GM12892 (cell line): Measurements from ENCODE around the gene PLCL1.

Source experiments
- DNase-seq: peaks from one replicate; pipeline ENCODE4 v3.0.0; 2011; ENCODE audit not compliant: insufficient read length
- FAIRE-seq: peaks from 2 replicates; lab custom pipeline; 2011; peaks lifted over from hg19 to GRCh38; lab: Jason Lieb, UNC
- POLR2A ChIP-seq: IDR thresholded peaks from 2 replicates; pipeline ENCODE4 v1.6.1; 2011; ENCODE audit warnings: low read depth, low read length, control low read depth
- POLR2AphosphoS5 ChIP-seq: IDR thresholded peaks from 2 replicates; pipeline ENCODE4 v1.6.1; 2011; ENCODE audit warnings: low read depth, low read length, control low read depth
- TAF1 ChIP-seq: IDR thresholded peaks from 2 replicates; pipeline ENCODE4 v1.6.1; 2011; ENCODE audit warnings: low read depth, mild to moderate bottlenecking, control low read depth, low read length, borderline replicate concordance

PLCL1 gene

DNA sequence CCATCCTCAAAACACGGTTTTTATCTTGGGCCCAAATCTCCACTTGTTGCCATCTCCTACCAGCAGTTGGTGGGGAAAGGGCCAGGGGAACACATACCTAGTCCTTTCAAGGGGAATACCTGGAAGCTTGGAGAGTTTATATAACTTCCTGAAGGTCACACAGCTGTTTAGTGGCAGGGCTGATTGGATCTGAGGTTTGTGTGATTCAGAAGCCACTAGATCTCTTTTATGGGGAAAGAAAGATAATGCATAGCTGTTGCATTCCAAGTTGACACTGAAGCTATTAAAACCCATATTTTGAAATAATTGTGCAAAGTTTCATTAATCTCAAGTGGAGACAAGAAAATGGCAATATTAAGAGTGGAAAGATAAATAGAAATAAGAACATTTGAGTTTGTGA is 134.2 kb downstream of the PLCL1 start:
- no peak for FAIRE-seq

DNA sequence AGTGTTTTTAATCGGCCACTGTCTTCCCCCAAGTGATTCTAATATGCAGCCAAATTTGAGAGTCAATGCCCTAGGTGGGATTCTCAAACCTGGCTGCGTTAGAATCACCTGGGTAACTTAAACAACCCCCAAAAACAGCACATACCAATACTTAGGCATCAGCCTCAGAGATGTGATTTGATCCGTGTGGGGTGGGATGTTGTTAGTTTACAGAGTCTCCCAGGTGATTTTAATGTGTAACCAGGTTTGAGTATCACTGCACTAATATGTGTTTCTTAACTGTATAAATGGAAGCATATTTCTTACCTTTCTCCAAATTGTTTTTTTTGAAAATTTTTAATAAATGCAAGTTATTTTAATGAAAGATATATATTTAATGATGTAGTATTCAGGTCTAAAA is 135.4 kb downstream of the PLCL1 start:
- no peak for TF ChIP-seq TAF1
- TF ChIP-seq POLR2A, result no peak
- no peak for TF ChIP-seq POLR2AphosphoS5
- no peak for FAIRE-seq
- no peak for DNase-seq

More for the DNA sequence above, 134.2 kb downstream of the PLCL1 start:
- TF ChIP-seq TAF1 (no peak), POLR2A (no peak), POLR2AphosphoS5 (no peak)
- DNase-seq, result no peak

DNA sequence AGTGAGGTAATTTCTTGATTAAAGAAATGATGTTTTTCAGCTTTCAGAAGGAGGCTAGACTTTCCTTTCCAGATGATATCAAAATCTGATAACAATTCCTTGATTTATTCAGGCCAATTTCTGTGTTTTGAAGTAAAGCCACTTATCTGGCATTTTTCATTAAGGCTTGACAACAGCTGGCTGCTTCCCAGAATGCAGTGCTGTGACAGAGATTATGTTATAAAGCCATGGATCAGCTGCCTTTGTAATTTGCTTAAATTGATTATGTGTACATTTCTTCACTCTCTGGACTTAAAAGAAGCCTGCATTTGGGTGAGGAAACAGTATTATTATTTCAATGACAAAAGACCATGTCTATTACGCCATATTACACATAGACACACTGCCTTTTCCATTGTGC is 136.0 kb downstream of the PLCL1 start:
- TF ChIP-seq POLR2A, result no peak
- no peak for TF ChIP-seq TAF1
- TF ChIP-seq POLR2AphosphoS5, result no peak
- no peak for FAIRE-seq

DNA sequence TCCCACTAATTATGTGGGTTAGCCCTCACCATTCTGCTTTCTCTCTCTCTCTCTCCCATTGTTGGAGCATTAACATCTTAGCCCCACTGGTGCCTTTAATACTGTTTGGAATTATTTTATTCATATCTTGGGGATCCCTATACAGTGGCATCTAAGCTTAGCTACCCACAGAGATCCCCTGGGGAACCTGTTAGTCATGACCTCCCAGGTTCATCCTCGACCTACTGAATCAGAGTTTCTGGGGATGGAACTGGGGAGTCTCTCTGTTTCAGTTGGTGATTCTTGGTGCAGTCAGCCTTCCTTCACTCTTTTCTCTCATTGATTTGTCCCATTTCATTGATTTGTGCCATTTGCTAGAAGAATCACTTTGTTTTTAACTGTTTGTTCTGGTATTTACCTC is 137.3 kb downstream of the PLCL1 start:
- no peak for TF ChIP-seq POLR2AphosphoS5
- TF ChIP-seq TAF1, result no peak
- no peak for TF ChIP-seq POLR2A
- DNase-seq (no peak), FAIRE-seq (no peak)

More for the DNA sequence above, 136.0 kb downstream of the PLCL1 start:
- no peak for DNase-seq

DNA sequence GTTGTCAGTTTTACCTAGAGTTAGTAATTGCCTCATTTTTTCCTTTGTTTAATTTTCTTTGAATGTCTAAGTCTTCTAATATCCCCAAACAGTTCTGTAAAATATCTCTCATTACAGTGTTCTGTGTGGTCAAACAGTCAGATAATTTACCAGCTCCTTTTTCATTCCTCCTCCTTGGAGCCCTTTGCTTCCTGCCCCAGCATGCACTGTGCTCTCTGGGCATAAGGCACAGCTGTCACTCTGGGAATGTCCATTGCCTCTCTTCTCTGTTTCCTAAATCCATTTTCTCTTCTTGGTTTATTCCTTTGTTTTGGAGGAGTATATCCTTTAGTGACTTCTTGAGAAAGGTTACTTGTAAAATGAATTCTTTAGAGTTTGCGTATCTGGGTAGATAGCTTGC is 139.3 kb downstream of the PLCL1 start:
- no peak for FAIRE-seq
- DNase-seq, result no peak
- no peak for TF ChIP-seq TAF1
- TF ChIP-seq POLR2A, result no peak
- no peak for TF ChIP-seq POLR2AphosphoS5

DNA sequence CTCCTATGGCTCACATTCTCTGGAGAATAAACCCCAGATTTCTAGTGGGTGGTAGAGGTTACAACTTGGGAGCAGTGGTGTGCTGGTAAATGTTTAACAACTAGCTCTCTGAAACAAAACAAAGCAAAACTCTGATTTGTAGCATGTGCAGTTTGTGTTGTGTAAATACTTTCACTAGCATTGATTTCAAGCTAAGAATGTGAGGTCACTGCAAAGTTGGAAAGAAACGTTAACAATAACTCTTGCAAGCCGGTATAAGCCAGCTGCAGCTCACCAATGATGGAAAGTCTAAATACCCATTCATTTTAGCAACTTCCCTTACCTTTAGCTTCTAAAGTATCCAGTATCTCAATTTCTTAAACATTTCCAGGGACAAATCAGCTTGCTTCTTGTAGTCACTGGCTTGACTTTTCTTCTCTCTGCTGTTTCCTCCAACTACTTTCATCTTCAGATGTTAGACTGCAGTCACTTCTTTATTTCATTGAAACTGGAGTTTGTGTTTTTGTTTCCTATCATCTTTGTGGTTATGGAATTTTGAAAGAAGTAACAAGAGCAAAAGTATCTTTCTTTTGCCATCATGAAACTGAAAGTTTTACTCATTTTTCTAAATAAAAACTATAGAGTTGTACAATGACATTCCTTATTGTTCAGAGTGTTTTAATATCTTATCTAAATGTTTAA is 140.2 kb downstream of the PLCL1 start:
- no peak for TF ChIP-seq POLR2A
- TF ChIP-seq POLR2AphosphoS5, result no peak
- no peak for TF ChIP-seq TAF1
- FAIRE-seq (peak; percentile 40), DNase-seq (no peak)

DNA sequence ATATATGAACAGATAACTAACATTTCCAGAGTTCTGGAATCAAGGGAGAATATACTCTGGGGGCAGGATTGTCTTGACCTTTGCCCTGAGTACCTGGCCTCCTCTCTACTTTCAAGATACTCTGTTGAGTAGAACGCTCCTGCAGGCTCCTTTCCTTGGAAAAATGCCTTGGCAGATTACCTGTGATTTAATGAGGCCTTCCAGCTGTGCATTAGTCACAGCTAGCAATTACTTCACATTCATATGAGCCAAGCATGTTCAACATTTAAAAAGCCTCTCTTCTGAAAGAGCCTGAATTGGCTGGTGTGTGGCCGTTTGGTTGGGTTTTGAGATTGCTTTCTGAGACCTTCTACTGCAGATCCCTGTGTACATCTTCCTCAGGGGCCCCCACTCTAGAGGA is 142.2 kb downstream of the PLCL1 start:
- no peak for TF ChIP-seq POLR2A
- no peak for TF ChIP-seq TAF1
- TF ChIP-seq POLR2AphosphoS5, result no peak
- FAIRE-seq (no peak), DNase-seq (no peak)

DNA sequence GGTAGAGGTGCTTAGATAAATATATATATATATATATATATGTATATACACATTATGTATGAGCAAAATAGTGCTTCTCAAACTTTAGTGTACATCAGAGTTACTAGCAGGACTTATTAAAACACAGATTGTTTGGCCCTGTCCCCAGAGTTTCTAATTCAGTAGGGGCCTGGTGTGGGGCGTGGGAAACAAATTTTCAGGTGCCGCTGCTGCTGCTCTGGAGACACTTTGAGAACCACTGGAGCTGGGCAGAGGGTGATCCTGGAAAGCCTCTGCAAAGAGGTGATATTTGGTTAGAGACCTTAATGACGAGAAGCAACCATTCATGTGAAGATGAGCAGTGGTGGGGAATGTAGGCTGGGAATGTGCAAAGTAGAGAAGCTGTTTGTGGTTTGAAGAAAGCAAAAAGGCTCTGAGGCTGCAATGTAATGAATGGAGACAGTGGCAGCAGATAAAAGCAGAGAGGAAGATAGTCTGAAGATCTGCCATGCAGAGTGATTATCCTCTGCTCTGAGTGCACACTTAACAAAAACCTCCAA is 142.9 kb downstream of the PLCL1 start:
- no peak for FAIRE-seq
- no peak for DNase-seq
- TF ChIP-seq POLR2AphosphoS5 (no peak), POLR2A (no peak), TAF1 (no peak)

DNA sequence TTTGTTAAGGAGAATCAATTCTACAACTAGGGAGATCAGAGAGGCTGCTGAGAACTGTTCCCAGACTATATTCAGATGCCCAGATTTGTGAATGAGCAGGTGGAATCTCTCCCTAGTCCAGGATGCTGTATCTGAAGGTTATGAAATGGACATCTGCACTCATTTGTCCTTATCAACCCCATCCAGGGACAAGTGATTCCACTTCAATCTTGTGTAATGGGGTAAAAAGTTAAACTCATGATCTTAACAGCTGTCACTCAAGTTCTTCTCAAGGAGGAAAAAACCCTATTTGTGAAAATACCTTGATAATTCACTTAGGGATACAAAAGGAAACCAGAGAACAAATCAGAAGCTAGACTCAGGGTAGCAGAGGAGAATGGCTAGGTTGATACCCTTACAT is 144.8 kb downstream of the PLCL1 start:
- FAIRE-seq (peak; percentile 33), DNase-seq (no peak)
- TF ChIP-seq TAF1, result no peak

DNA sequence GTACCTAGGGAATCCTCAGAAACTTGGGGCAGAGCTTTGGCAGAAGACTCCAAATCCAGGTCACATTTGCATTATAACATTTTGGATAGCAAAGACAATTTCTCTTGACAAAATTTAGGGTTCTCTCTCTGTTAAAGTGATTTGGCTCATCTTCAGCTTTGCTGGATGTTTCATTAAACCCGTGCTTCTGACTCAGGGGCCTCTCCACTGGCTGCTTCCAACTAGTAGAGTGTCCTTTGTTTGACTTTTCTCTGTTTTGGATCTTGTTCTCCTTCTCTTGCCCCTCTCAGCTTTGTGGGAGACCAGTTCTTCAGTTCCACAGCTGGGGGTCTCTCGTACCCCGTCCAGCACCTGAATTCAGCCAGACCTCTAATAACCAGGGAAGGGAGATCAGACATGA is 145.6 kb downstream of the PLCL1 start:
- TF ChIP-seq POLR2AphosphoS5 (no peak), TAF1 (no peak), POLR2A (no peak)
- DNase-seq (no peak), FAIRE-seq (no peak)

DNA sequence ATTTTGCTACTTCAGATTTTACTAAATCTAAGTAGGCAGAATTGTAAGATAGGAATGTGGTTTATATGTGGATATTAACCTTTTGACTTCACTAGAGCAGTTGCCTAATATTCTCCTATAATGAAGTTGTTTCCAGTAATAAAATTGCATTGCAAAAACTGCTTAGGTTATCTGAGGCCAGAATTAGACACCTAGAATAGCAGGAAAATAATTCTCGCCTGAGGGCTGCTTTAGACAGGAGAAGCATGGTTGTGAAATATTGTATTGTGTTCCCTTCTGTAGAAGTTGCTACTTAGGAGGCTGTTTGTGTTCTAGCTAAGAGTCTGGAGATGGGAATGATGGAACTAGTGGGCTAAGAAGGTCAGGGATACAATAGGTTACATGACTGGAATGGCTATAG is 146.3 kb downstream of the PLCL1 start:
- FAIRE-seq (no peak), DNase-seq (no peak)
- TF ChIP-seq TAF1 (no peak), POLR2A (no peak), POLR2AphosphoS5 (no peak)

DNA sequence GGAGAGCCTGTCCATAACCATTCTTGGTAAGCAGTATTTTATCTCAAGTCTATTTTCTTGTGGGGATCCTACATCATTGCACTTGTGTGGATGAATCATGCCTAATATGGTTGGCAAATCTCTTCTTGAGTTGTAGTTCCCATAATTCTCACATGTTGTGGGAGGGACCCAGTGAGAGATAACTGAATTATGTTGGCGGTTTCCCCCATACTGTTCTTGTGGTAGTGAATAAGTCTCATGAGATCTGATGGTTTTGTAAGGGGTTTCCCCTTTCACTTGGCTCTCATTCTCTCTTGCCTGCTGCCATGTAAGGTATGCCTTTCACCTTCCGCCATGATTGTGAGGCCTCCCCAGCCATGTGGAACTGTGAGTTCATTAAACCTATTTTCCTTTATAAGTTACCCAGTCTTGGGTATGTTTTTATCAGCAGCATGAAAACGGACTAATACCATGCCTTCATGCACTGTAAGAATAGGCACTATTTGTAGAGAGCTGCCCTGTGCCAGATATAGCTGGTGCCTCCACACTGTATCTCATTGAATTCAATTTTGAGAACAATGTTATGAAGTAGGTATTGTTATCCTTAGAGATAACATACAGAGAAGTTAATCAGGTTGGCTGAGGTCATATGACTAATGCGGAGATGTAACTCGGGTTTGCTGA is 148.3 kb downstream of the PLCL1 start:
- FAIRE-seq, result no peak
- TF ChIP-seq POLR2AphosphoS5 (no peak), TAF1 (no peak), POLR2A (no peak)
- no peak for DNase-seq
